ENCODE measurements around the gene BHLHE40. TPM values are rescaled to one million over a fixed set of nuclear protein-coding genes. Genes with fewer than 3 reads are reported as not detected.
"Not testable (repeated sequence)": the region's sequence is repeated elsewhere in the genome, so short reads cannot be mapped to it uniquely, and the experiment has no call there.

The BHLHE40 gene
- total and polyA plus RNA-seq, 2 experiments from 2014 or later: 67.1 to 116 TPM

DNA sequence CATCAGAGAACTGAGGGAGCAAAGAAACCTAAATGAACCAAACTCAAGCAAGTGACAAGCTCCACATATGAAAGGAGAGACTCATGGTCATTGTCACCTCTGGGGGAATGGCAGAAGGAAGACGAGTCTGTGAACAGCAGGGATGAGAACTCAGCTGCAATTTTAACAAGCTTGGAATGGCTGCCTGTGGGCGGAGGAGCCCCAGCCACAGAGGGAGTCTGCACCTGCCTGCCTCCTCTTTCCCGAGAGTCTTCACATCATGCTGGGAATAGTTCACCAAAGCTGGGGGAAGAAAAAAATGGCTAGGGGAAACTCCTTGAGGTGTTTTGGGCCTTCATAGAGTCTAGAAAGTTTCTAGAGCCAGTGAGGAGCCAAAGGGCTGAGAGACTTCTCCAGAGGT is 21.3 kb upstream of the BHLHE40 start:
- Histone ChIP-seq H2AFZ (no peak overlapping the region), H4K20me1 (ENCODE audit: insufficient read depth, poor library complexity, severe bottlenecking) (no peaks in the 10 kb centered on the region), H3K36me3 (replicated peaks; ENCODE audit: insufficient read depth, low read depth) (no peaks in the 10 kb centered on the region), H3K27ac (no peak overlapping the region), H3K9me3 (ENCODE audit: low read depth) (no peaks in the 10 kb centered on the region), H3K4me1 (ENCODE audit: insufficient read depth) (no peaks in the 10 kb centered on the region), H3K9me2 (replicated peaks; ENCODE audit: insufficient read depth) (no peaks in the 10 kb centered on the region), H3K79me2 (no peaks in the 10 kb centered on the region), H3K4me3 (no peak overlapping the region), H3K27me3 (no peaks in the 10 kb centered on the region), H3K4me2 (no peak overlapping the region)
- no peak for TF ChIP-seq EZH2 (IDR thresholded peaks at IDR 0.05; ENCODE audit: borderline replicate concordance)
- TF ChIP-seq, protein P1, sequence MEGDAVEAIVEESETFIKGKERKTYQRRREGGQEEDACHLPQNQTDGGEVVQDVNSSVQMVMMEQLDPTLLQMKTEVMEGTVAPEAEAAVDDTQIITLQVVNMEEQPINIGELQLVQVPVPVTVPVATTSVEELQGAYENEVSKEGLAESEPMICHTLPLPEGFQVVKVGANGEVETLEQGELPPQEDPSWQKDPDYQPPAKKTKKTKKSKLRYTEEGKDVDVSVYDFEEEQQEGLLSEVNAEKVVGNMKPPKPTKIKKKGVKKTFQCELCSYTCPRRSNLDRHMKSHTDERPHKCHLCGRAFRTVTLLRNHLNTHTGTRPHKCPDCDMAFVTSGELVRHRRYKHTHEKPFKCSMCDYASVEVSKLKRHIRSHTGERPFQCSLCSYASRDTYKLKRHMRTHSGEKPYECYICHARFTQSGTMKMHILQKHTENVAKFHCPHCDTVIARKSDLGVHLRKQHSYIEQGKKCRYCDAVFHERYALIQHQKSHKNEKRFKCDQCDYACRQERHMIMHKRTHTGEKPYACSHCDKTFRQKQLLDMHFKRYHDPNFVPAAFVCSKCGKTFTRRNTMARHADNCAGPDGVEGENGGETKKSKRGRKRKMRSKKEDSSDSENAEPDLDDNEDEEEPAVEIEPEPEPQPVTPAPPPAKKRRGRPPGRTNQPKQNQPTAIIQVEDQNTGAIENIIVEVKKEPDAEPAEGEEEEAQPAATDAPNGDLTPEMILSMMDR (IDR thresholded peaks at IDR 0.05; ENCODE audit: poor library complexity): no peak
- WGBS (ENCODE audit: low lambda C conversion rate, missing lambda C conversion rate): 58% methylated on average over 3 of the region's 3 CpGs
- no peak for DNase-seq (ENCODE audit: low spot score)

- 70% methylated on average over 4 of the region's 4 CpGs for WGBS (ENCODE audit: low lambda C conversion rate, missing lambda C conversion rate)
- Histone ChIP-seq H3K27me3 (no peaks in the 10 kb centered on the region), H2AFZ (no peak overlapping the region), H3K4me2 (no peak overlapping the region), H3K4me1 (ENCODE audit: insufficient read depth) (no peaks in the 10 kb centered on the region), H3K36me3 (replicated peaks; ENCODE audit: insufficient read depth, low read depth) (no peaks in the 10 kb centered on the region), H3K9me2 (replicated peaks; ENCODE audit: insufficient read depth) (no peaks in the 10 kb centered on the region), H3K4me3 (no peak overlapping the region), H3K27ac (no peak overlapping the region), H4K20me1 (ENCODE audit: insufficient read depth, poor library complexity, severe bottlenecking) (no peaks in the 10 kb centered on the region), H3K79me2 (no peaks in the 10 kb centered on the region), H3K9me3 (ENCODE audit: low read depth) (no peaks in the 10 kb centered on the region)
- TF ChIP-seq, protein P1 (IDR thresholded peaks at IDR 0.05; ENCODE audit: poor library complexity): no peak
- TF ChIP-seq EZH2phosphoT487 (IDR thresholded peaks at IDR 0.05; ENCODE audit: low read depth, severe bottlenecking, unreplicated experiment) (no peak), EZH2 (IDR thresholded peaks at IDR 0.05; ENCODE audit: borderline replicate concordance) (no peak)
- no peak for DNase-seq (ENCODE audit: low spot score)
These were observed 20.1 kb upstream of the BHLHE40 start for GRCh38 chr3:4959180-4959579.

DNA sequence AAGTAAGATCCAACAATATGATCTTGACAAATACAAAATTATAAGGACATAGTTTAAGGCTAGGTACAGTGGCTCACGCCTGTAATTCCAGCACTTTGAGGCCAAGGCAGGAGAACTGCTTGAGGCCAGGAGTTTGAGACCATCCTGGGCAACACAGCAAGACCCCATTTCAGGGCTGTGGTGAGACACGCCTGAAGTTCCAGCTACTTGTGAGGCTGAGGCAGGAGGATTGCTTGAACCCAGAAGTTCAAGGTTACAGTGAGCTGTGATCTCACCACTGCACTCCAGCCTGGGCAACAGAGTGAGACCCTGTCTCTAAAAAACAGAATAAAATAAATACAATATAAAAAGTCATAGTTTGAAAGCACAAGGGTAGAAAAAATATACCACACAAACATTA is 17.4 kb upstream of the BHLHE40 start:
- not testable (repeated sequence) for H3K9me2 ChIP-seq (replicated peaks; ENCODE audit: insufficient read depth); H3K79me2 ChIP-seq; DNase-seq (ENCODE audit: low spot score)

DNA sequence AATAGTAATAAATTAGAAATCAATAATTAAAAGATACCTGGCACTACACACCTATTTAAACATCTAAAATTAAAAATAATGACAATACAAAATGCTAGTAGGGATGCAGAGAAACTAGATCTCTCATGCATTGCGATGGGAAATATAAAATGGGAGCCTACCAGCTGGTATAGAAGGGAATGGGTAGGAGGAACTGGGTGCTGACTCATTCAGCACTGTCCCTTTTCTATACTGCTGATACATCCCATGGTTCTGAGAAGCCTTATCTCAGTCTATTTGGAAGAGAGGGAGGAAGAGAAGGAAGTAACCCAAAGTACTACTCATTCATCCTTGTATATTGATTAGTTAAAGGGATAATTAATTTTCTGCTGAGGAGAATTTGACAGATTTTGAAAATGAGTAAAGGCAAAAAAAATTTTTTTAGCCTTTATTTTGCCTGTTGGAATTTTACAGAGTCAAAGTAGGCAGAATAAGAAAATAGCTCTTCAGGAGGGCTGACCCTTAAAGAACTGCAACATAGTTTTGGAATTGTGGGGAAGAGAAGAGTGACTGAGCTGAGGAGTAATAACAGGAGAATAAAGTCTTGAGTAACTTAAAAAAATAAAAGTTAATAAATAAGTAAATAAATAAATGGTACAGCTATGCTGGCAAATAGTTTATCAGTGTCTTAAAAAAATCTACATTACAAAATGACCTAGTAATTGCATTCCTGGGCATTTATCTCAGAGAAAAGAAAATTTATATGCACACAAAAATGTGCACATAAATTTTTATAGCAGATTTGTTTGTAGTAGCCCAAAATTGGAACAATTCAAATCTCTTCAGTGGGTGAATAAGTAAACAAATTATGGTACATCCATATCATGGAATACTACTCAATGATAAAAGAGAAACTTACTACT is 15.3 kb upstream of the BHLHE40 start:
- Histone ChIP-seq H3K9me2 (replicated peaks; ENCODE audit: insufficient read depth) (no peaks in the 10 kb centered on the region), H3K27me3 (no peaks in the 10 kb centered on the region), H3K4me1 (ENCODE audit: insufficient read depth) (no peaks in the 10 kb centered on the region), H3K79me2 (no peaks in the 10 kb centered on the region), H4K20me1 (ENCODE audit: insufficient read depth, poor library complexity, severe bottlenecking) (no peaks in the 10 kb centered on the region), H3K4me2 (no peak overlapping the region), H3K4me3 (no peak overlapping the region), H3K27ac (no peak overlapping the region), H3K9me3 (ENCODE audit: low read depth) (no peaks in the 10 kb centered on the region), H2AFZ (no peak overlapping the region), H3K36me3 (replicated peaks; ENCODE audit: insufficient read depth, low read depth) (no peaks in the 10 kb centered on the region)
- TF ChIP-seq, protein P1 (IDR thresholded peaks at IDR 0.05; ENCODE audit: poor library complexity): no peak
- TF ChIP-seq EZH2phosphoT487 (IDR thresholded peaks at IDR 0.05; ENCODE audit: low read depth, severe bottlenecking, unreplicated experiment): no peak
- no peak for TF ChIP-seq EZH2 (IDR thresholded peaks at IDR 0.05; ENCODE audit: borderline replicate concordance)
- no peak for DNase-seq (ENCODE audit: low spot score)
- WGBS (ENCODE audit: low lambda C conversion rate, missing lambda C conversion rate): 91% methylated on average over 1 of the region's 1 CpG

More for the DNA sequence above, 17.4 kb upstream of the BHLHE40 start:
- 91% methylated on average over 2 of the region's 2 CpGs for WGBS (ENCODE audit: low lambda C conversion rate, missing lambda C conversion rate)
- not testable (repeated sequence) for H3K4me3 ChIP-seq; H4K20me1 ChIP-seq (ENCODE audit: insufficient read depth, poor library complexity, severe bottlenecking); H3K4me2 ChIP-seq; H3K9me3 ChIP-seq (ENCODE audit: low read depth); H3K27me3 ChIP-seq; H3K27ac ChIP-seq; H2AFZ ChIP-seq; H3K4me1 ChIP-seq (ENCODE audit: insufficient read depth); H3K36me3 ChIP-seq (replicated peaks; ENCODE audit: insufficient read depth, low read depth)

- not testable (repeated sequence) for H4K20me1 ChIP-seq (ENCODE audit: insufficient read depth, poor library complexity, severe bottlenecking); H3K4me3 ChIP-seq; H3K79me2 ChIP-seq; H3K4me1 ChIP-seq (ENCODE audit: insufficient read depth); H3K4me2 ChIP-seq; DNase-seq (ENCODE audit: low spot score); H3K9me2 ChIP-seq (replicated peaks; ENCODE audit: insufficient read depth); H3K27me3 ChIP-seq; H3K36me3 ChIP-seq (replicated peaks; ENCODE audit: insufficient read depth, low read depth); H3K27ac ChIP-seq; H3K9me3 ChIP-seq (ENCODE audit: low read depth); H2AFZ ChIP-seq
- WGBS (ENCODE audit: low lambda C conversion rate, missing lambda C conversion rate): 52% methylated on average over 5 of the region's 5 CpGs
These were observed 13.2 kb upstream of the BHLHE40 start for GRCh38 chr3:4966006-4966405.

DNA sequence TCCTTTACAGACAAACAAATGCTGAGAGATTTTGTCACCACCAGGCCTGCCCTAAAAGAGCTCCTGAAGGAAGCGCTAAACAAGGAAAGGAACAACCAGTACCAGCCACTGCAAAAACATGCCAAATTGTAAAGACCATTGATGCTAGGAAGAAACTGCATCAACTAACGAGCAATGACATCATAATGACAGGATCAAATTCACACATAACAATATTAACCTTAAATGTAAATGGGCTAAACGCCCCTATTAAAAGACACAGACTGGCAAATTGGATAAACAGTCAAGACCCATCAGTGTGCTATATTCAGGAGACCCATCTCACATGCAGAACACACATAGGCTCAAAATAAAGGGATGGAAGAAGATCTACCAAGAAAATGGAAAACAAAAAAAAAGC is 11.6 kb upstream of the BHLHE40 start:
- H4K20me1 ChIP-seq (ENCODE audit: insufficient read depth, poor library complexity, severe bottlenecking); H3K27me3 ChIP-seq; H2AFZ ChIP-seq; H3K9me2 ChIP-seq (replicated peaks; ENCODE audit: insufficient read depth); H3K36me3 ChIP-seq (replicated peaks; ENCODE audit: insufficient read depth, low read depth); H3K9me3 ChIP-seq (ENCODE audit: low read depth); DNase-seq (ENCODE audit: low spot score); H3K27ac ChIP-seq; H3K79me2 ChIP-seq; H3K4me1 ChIP-seq (ENCODE audit: insufficient read depth); H3K4me2 ChIP-seq; H3K4me3 ChIP-seq: not testable (repeated sequence)
- WGBS (ENCODE audit: low lambda C conversion rate, missing lambda C conversion rate): 76% methylated on average over 3 of the region's 3 CpGs
